GM19467 (cell line): ENCODE data around the gene MTCH1.
"Not testable (repeated sequence)": the region's sequence is repeated elsewhere in the genome, so short reads cannot be mapped to it uniquely, and the experiment has no call there.

Experiments
- ATAC-seq: cut with Tn5 transposase; IDR thresholded peaks from one replicate; pipeline ENCODE4 v1.9.1; 2021; ENCODE audit warnings: mild to moderate bottlenecking, moderate library complexity; ENCODE audit not compliant: unreplicated experiment

Gene MTCH1

GRCh38 chr6:36999061-36999750 is 13.2 kb upstream of the MTCH1 start:
- ATAC-seq = no peak

- no peak for ATAC-seq
These were observed 12.7 kb upstream of the MTCH1 start for GRCh38 chr6:36998723-36999038.

GRCh38 chr6:36997811-36998722 is 12.1 kb upstream of the MTCH1 start:
- ATAC-seq = no peak

- ATAC-seq = not testable (repeated sequence)
These were observed 4.4 kb upstream of the MTCH1 start for GRCh38 chr6:36990401-36990800.

- ATAC-seq = no peak
These were observed 3.3 kb upstream of the MTCH1 start for GRCh38 chr6:36989264-36989663.

GRCh38 chr6:36986704-36987047 is 680 bp upstream of the MTCH1 start:
- ATAC-seq = no peak

- no peak for ATAC-seq
These were observed 584 bp downstream of the MTCH1 start for GRCh38 chr6:36985417-36985807.

GRCh38 chr6:36984581-36985416 is 1.2 kb downstream of the MTCH1 start:
- ATAC-seq = no peak

- ATAC-seq = no peak
These were observed 2.5 kb downstream of the MTCH1 start for GRCh38 chr6:36983538-36983937.

GRCh38 chr6:36980876-36981619 is 4.9 kb downstream of the MTCH1 start:
- no peak for ATAC-seq

- no peak for ATAC-seq
These were observed 5.9 kb downstream of the MTCH1 start for GRCh38 chr6:36980129-36980528.

- ATAC-seq = no peak
These were observed 6.7 kb downstream of the MTCH1 start for GRCh38 chr6:36979347-36979742.

GRCh38 chr6:36978421-36979346 is 7.3 kb downstream of the MTCH1 start:
- ATAC-seq = no peak

GRCh38 chr6:36977470-36977941 is 8.5 kb downstream of the MTCH1 start:
- no peak for ATAC-seq

GRCh38 chr6:36976931-36977330 is 9.1 kb downstream of the MTCH1 start:
- no peak for ATAC-seq

- no peak for ATAC-seq
These were observed 9.5 kb downstream of the MTCH1 start for GRCh38 chr6:36976509-36976908.

GRCh38 chr6:36976007-36976264 is 10.1 kb downstream of the MTCH1 start:
- ATAC-seq = no peak

GRCh38 chr6:36975231-36976006 is 10.6 kb downstream of the MTCH1 start:
- no peak for ATAC-seq

GRCh38 chr6:36973647-36974046 is 12.3 kb downstream of the MTCH1 start:
- ATAC-seq = no peak
